Activated naive CD4-positive, alpha-beta T cell treated with anti-CD3 and anti-CD28 coated beads, Interleukin-2, amount 10 ng/mL, durations not matched to agents 7 days and 5 days (primary cell): ENCODE data around the gene EXPH5.

Experiments
- CTCF ChIA-PET: fragments of 350-600 bp; sonication (Branson Sonifier 250); formaldehyde crosslinking; loops from one replicate; lab custom pipeline; 2021; ENCODE audit warnings: antibody characterized with exemption; lab: Charles Lee
- DNase-seq: peaks from one replicate; pipeline ENCODE4 v3.0.0-alpha.2; 2020
- H3K27ac Mint-ChIP-seq: one replicate; pipeline ENCODE4 v1.8.0; 2021; ENCODE audit warnings: mild to moderate bottlenecking, moderate library complexity, mixed read lengths
- H3K27me3 Mint-ChIP-seq: one replicate; pipeline ENCODE4 v1.8.0; 2021; ENCODE audit warnings: mild to moderate bottlenecking, mixed read lengths
- H3K36me3 Mint-ChIP-seq: one replicate; pipeline ENCODE4 v1.8.0; 2021; ENCODE audit warnings: mixed read lengths
- H3K4me1 Mint-ChIP-seq: one replicate; pipeline ENCODE4 v1.8.0; 2021; ENCODE audit warnings: mixed read lengths
- H3K4me3 Mint-ChIP-seq: one replicate; pipeline ENCODE4 v1.8.0; 2021; ENCODE audit warnings: mild to moderate bottlenecking, moderate library complexity, mixed read lengths
- H3K9me3 Mint-ChIP-seq: one replicate; pipeline ENCODE4 v1.8.0; 2021; ENCODE audit warnings: mixed read lengths

EXPH5 gene

GRCh38 chr11:108536783-108537182, 56.8 kb downstream of the EXPH5 start:
- Mint-ChIP-seq H3K27me3 (no peaks in the 10 kb centered on the region), H3K4me1 (peaks cover 2% of the 10 kb centered on the region), H3K4me3 (no peak overlapping the region), H3K36me3 (no peaks in the 10 kb centered on the region), H3K9me3 (no peaks in the 10 kb centered on the region), H3K27ac (no peak overlapping the region)
- no peak for DNase-seq
- CTCF ChIA-PET, result no interaction called here

- Mint-ChIP-seq H3K27me3 (no peaks in the 10 kb centered on the region), H3K4me3 (no peak overlapping the region), H3K9me3 (no peaks in the 10 kb centered on the region), H3K4me1 (peaks cover 2% of the 10 kb centered on the region), H3K36me3 (no peaks in the 10 kb centered on the region), H3K27ac (no peak overlapping the region)
- DNase-seq, result no peak
- CTCF ChIA-PET, result no interaction called here
Measured at GRCh38 chr11:108535384-108535955, 58.1 kb downstream of the EXPH5 start.

DNA sequence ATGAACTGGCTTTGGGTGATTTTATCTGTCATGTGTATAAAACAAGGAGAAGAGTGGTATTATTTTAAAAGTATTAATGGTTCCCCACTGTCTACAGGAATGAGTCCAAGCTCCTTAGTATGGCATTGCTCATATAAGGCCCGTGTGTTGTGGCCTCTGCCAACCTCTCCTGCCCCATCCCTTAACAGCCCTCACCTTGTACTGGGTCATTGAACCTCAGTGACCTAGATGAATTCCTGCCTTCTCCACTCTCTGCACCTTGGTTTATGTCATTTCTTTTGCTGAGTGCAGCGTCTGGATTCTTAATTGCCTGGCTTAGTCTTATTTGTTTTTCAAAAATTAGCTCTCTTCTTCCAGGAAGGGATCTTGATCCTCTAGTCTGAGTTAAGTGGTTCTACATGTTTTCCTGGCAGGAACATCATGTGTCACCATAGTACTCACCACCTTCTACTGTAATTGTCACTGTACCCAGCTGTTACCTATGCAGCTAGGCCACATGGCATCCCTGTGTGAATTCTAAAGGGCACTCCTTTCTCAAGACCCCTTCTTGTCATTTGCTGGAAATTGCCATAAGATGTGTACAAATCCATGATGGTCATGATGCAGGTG, 59.2 kb downstream of the EXPH5 start:
- H3K9me3 Mint-ChIP-seq, result no peaks in the 10 kb centered on the region
- H3K4me1 Mint-ChIP-seq, result peaks cover 2% of the 10 kb centered on the region
- H3K27ac Mint-ChIP-seq, result no peak overlapping the region
- DNase-seq, result no peak
- H3K36me3 Mint-ChIP-seq, result no peaks in the 10 kb centered on the region
- CTCF ChIA-PET, result no interaction called here
- H3K27me3 Mint-ChIP-seq, result no peaks in the 10 kb centered on the region
- no peak overlapping the region for H3K4me3 Mint-ChIP-seq

DNA sequence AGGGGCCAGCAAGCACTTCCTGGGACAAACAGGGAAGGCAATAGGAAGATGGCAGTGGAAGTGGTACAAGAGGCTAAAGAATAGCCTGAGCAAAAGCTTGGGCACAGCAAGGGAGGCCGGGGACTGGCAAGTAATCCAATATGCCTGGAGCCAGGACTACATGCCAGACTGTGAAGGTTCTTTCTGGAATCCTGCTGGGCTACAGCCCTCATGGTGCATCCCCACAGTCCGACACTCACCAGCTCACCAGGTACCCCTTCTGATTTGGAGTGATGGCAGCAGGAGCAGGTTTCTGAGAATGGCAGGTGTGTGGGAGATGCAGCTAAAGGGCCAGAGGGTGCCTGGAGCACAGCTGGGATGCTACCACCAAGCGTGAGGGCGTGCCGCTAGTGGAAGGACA, 63.1 kb downstream of the EXPH5 start:
- no peak for DNase-seq
- H3K27me3 Mint-ChIP-seq, result no peaks in the 10 kb centered on the region
- CTCF ChIA-PET, result no interaction called here
- no peak overlapping the region for H3K4me3 Mint-ChIP-seq
- no peaks in the 10 kb centered on the region for H3K36me3 Mint-ChIP-seq
- H3K4me1 Mint-ChIP-seq, result no peaks in the 10 kb centered on the region
- no peaks in the 10 kb centered on the region for H3K9me3 Mint-ChIP-seq
- no peak overlapping the region for H3K27ac Mint-ChIP-seq

- H3K9me3 Mint-ChIP-seq, result no peaks in the 10 kb centered on the region
Measured at GRCh38 chr11:108527382-108527781, 66.2 kb downstream of the EXPH5 start.

DNA sequence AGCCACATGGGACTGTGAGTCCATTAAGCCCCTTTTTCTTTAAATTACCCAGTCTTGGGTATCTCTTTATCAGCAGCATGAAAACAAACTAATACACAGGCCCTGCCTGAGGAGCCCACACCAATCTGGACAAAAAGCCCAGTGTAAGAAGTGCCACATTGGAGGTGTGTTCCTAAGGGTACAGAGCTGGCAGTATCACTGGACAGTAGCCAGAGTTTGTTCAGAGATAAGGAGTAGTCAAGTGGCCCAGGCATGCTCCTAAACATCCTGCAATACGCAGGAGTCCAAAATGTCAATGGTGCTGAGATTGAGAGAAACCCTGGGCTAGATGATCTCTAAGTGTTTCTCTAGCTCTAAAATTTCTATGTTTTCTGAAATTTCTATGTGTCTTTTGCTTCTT, 68.4 kb downstream of the EXPH5 start:
- H3K4me1 Mint-ChIP-seq, result no peaks in the 10 kb centered on the region
- DNase-seq, result no peak
- CTCF ChIA-PET, result no interaction called here
- H3K36me3 Mint-ChIP-seq, result no peaks in the 10 kb centered on the region
- H3K27me3 Mint-ChIP-seq, result no peaks in the 10 kb centered on the region
- no peak overlapping the region for H3K4me3 Mint-ChIP-seq
- no peaks in the 10 kb centered on the region for H3K9me3 Mint-ChIP-seq
- no peak overlapping the region for H3K27ac Mint-ChIP-seq

More at GRCh38 chr11:108527382-108527781, 66.2 kb downstream of the EXPH5 start:
- no peak for DNase-seq
- Mint-ChIP-seq H3K4me1 (no peaks in the 10 kb centered on the region), H3K36me3 (no peaks in the 10 kb centered on the region), H3K27me3 (no peaks in the 10 kb centered on the region), H3K27ac (no peak overlapping the region), H3K4me3 (no peak overlapping the region)
- CTCF ChIA-PET, result no interaction called here

DNA sequence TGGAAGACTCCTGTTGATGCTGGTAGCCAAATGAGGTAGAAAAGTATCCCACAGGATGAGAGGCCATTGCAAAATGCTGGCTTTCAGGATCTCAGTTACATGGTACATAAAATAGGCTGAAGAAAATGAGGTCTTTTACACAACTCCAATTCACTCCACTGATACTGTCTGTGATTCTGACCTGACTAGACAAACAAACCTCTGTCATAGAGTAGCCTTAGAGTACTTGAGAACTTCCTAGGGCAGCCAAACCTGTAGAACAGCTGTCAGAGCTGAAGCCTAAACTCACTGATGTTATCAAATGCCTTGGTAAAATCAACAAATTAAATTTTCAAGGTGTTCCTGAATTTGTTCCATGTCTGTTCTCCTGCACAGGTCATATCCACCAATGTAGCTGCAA, 69.1 kb downstream of the EXPH5 start:
- H3K36me3 Mint-ChIP-seq, result no peaks in the 10 kb centered on the region
- no peak overlapping the region for H3K4me3 Mint-ChIP-seq
- no peaks in the 10 kb centered on the region for H3K9me3 Mint-ChIP-seq
- H3K4me1 Mint-ChIP-seq, result no peaks in the 10 kb centered on the region
- H3K27me3 Mint-ChIP-seq, result no peaks in the 10 kb centered on the region
- DNase-seq, result no peak
- CTCF ChIA-PET, result no interaction called here
- no peak overlapping the region for H3K27ac Mint-ChIP-seq

DNA sequence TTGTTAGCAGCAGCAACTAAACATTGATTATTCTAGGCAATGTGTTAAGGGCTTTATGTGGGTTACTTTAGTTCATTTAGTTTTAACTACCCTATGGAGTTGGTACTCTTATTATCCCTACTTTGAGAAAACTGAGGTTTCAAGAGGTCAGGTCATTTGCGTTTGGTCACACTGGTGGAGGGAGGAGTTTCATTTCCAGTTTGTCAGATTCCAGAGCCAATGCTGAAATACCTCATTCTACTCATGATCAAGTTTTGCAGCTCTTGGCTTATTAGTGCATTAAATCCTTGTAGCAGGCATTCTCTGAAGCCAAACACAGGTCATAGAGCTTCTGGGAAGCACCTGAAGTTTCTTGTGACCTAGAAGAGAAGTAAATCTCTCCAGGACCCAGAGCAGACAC, 71.2 kb downstream of the EXPH5 start:
- H3K9me3 Mint-ChIP-seq, result no peaks in the 10 kb centered on the region
- DNase-seq, result no peak
- H3K4me3 Mint-ChIP-seq, result no peak overlapping the region
- CTCF ChIA-PET, result no interaction called here
- H3K36me3 Mint-ChIP-seq, result no peaks in the 10 kb centered on the region
- no peaks in the 10 kb centered on the region for H3K4me1 Mint-ChIP-seq
- H3K27me3 Mint-ChIP-seq, result no peaks in the 10 kb centered on the region
- H3K27ac Mint-ChIP-seq, result no peak overlapping the region

DNA sequence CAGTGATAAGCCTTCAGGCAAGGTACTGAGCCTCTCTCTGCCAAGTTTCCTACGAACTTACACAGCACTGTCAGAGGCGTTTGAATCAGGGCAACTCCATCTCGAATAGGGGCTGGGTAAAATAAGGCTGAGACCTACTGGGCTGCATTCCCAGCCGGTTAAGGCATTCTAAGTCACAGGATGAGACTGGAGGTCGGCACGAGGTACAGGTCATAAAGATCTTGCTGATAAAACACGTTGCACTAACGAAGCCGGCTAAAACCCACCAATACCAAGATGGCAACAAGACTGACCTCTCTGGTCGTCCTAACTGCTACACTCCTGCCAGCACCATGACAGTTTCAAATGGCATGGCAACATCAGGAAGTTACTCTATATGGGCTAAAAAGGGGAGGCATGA, 75.0 kb downstream of the EXPH5 start:
- Mint-ChIP-seq H3K27ac (no peak overlapping the region), H3K36me3 (no peaks in the 10 kb centered on the region), H3K9me3 (no peaks in the 10 kb centered on the region), H3K4me1 (no peaks in the 10 kb centered on the region), H3K27me3 (no peaks in the 10 kb centered on the region), H3K4me3 (no peak overlapping the region)
- CTCF ChIA-PET, result no interaction called here
- DNase-seq, result no peak

DNA sequence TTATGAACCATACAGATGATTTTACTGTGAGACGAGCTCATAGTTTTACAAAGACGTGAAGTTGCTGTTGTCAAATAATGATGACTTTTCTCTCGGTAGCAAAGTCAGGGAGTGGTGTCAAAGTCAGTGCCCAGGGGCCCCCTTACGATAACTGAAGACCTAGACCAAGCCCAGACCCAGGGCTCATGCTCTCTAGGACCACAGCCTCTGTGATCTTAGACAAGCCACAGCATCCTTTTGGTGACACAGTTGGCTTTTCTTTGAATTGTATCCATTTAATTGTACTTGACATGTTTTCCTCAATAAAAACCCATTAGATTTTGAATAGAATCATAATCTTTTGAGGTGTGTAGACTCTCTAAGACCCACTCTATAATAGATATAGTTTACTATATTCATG, 77.4 kb downstream of the EXPH5 start:
- no peaks in the 10 kb centered on the region for H3K4me1 Mint-ChIP-seq
- H3K27ac Mint-ChIP-seq, result no peak overlapping the region
- no peak overlapping the region for H3K4me3 Mint-ChIP-seq
- CTCF ChIA-PET, result no interaction called here
- H3K9me3 Mint-ChIP-seq, result no peaks in the 10 kb centered on the region
- no peaks in the 10 kb centered on the region for H3K36me3 Mint-ChIP-seq
- no peak for DNase-seq
- H3K27me3 Mint-ChIP-seq, result peaks cover 3% of the 10 kb centered on the region

- Mint-ChIP-seq H3K27ac (no peak overlapping the region), H3K27me3 (peaks cover 3% of the 10 kb centered on the region)
- CTCF ChIA-PET, result no interaction called here
Measured at GRCh38 chr11:108512708-108513107, 80.9 kb downstream of the EXPH5 start.

DNA sequence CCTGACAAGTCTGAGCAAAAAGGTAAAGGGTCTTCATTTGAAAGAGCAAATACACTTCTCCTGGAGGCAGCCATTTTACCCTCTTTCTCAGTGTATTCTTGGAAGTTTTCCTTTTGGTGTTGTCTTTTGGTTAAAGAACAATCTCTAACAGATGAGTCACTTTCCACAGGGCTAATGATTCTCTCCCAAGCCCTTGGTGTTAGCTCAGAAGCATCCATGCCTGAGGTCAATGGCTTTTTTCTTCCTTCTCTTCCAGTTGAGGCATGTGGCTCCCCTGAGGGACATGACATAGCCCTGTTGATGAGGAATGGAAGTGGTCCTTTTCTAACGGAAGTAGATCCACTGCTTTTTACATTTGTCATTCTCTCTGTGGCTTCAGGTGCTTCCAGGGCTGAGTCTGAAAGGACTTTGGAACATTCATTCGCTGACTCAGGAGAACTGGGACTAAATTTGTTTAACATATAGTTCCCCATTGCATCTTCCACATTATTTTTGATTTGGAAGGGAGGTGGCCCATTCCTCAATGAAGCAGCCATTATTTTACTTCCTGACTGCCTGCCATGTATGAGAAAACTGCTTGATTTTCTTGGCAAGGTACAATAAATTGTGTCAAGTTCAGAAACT, 81.6 kb downstream of the EXPH5 start:
- H3K27ac Mint-ChIP-seq, result no peak overlapping the region
- H3K27me3 Mint-ChIP-seq, result peaks cover 3% of the 10 kb centered on the region
- no peaks in the 10 kb centered on the region for H3K9me3 Mint-ChIP-seq
- H3K4me1 Mint-ChIP-seq, result no peaks in the 10 kb centered on the region
- no peak for DNase-seq
- CTCF ChIA-PET, result no interaction called here
- no peaks in the 10 kb centered on the region for H3K36me3 Mint-ChIP-seq
- no peak overlapping the region for H3K4me3 Mint-ChIP-seq

More at GRCh38 chr11:108512708-108513107, 80.9 kb downstream of the EXPH5 start:
- no peaks in the 10 kb centered on the region for H3K36me3 Mint-ChIP-seq
- H3K9me3 Mint-ChIP-seq, result no peaks in the 10 kb centered on the region
- no peaks in the 10 kb centered on the region for H3K4me1 Mint-ChIP-seq
- no peak overlapping the region for H3K4me3 Mint-ChIP-seq
- no peak for DNase-seq

- DNase-seq, result no peak
- no peak overlapping the region for H3K4me3 Mint-ChIP-seq
- peaks cover 3% of the 10 kb centered on the region for H3K27me3 Mint-ChIP-seq
- no peaks in the 10 kb centered on the region for H3K36me3 Mint-ChIP-seq
- no peaks in the 10 kb centered on the region for H3K4me1 Mint-ChIP-seq
- CTCF ChIA-PET, result no interaction called here
- H3K27ac Mint-ChIP-seq, result no peak overlapping the region
- H3K9me3 Mint-ChIP-seq, result no peaks in the 10 kb centered on the region
Measured at GRCh38 chr11:108508653-108509593, 84.6 kb downstream of the EXPH5 start.

DNA sequence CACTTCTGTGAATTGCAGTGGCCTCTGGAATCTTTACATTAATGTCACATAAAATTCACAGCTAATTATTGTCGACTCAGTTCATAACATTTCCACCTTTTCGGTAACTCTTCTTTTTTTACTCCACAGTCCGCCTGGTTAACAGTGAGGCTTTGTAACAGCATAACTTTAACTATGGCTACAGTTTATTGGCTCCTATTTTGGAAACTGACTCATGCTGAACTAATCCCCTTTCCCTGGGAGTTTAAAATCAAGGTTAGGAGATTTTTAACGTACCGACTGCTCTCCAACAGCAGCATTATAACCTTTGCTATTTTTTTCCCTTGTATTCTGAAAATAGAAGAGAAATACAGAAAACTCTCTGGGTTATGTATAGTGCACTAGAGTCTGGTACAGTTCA, 92.2 kb downstream of the EXPH5 start:
- H3K27me3 Mint-ChIP-seq, result peaks cover 3% of the 10 kb centered on the region
- H3K36me3 Mint-ChIP-seq, result peaks cover 3% of the 10 kb centered on the region
- H3K27ac Mint-ChIP-seq, result no peak overlapping the region
- CTCF ChIA-PET, result no interaction called here
- H3K9me3 Mint-ChIP-seq, result no peaks in the 10 kb centered on the region
- no peak overlapping the region for H3K4me3 Mint-ChIP-seq
- peaks cover 23% of the 10 kb centered on the region for H3K4me1 Mint-ChIP-seq
- no peak for DNase-seq
